ENCODE results near the gene USP40. TPM values are rescaled to one million over a fixed set of nuclear protein-coding genes. Genes with fewer than 3 reads are reported as not detected.

Gene USP40
- total and polyA plus RNA-seq, 9 of the 15 experiments (the other 6 are each of a cell fraction or from before 2014, with no cell fraction given), result 5.5 to 15.0 (median 9.3) TPM

DNA sequence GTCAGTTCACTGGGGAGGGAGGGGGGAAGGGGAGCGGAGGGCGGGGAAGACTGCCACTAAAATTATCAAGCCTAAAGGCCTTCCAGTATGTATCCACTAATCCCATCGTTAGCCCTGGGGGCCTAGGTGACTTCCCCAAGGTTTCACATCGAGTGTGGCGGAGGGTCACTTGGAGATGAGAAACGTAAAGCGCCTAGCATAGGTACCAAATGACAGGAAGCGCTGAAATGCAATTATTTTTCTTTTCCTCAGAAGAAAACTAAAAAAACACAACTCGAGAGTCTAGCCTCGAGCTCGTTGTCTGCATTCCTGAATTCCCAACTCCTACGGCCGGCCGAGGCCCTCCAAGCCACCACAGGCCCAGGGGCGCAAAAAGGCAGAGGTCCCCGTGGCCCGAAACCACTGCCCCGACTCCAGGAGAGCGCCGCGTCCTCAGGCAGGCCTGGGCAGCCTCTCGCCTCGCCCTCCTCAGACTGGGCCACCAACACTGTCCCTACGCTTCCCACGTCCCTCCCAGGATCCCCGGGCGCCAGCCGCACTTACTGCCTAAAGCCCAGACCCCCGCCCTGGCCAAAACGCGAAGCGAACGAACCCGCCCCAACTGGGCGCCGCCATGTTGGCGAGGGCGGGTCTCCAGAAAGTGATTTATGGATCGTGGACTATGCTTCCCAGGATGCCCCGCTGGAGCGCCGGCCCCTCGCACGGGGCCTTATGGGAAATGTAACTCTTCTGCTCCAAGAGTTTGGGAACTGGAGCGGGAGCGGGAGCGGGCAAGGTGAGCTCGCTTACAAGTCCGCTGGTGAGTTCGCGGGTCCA is at the start of gene USP40 (continued):
- TF ChIP-seq, protein P1, sequence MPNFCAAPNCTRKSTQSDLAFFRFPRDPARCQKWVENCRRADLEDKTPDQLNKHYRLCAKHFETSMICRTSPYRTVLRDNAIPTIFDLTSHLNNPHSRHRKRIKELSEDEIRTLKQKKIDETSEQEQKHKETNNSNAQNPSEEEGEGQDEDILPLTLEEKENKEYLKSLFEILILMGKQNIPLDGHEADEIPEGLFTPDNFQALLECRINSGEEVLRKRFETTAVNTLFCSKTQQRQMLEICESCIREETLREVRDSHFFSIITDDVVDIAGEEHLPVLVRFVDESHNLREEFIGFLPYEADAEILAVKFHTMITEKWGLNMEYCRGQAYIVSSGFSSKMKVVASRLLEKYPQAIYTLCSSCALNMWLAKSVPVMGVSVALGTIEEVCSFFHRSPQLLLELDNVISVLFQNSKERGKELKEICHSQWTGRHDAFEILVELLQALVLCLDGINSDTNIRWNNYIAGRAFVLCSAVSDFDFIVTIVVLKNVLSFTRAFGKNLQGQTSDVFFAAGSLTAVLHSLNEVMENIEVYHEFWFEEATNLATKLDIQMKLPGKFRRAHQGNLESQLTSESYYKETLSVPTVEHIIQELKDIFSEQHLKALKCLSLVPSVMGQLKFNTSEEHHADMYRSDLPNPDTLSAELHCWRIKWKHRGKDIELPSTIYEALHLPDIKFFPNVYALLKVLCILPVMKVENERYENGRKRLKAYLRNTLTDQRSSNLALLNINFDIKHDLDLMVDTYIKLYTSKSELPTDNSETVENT (CRISPR knock-in tag; IDR thresholded peaks at IDR 0.05), result peak; percentile 22; the same call in 1 of the 2 replicates
- TF ChIP-seq, protein P2, sequence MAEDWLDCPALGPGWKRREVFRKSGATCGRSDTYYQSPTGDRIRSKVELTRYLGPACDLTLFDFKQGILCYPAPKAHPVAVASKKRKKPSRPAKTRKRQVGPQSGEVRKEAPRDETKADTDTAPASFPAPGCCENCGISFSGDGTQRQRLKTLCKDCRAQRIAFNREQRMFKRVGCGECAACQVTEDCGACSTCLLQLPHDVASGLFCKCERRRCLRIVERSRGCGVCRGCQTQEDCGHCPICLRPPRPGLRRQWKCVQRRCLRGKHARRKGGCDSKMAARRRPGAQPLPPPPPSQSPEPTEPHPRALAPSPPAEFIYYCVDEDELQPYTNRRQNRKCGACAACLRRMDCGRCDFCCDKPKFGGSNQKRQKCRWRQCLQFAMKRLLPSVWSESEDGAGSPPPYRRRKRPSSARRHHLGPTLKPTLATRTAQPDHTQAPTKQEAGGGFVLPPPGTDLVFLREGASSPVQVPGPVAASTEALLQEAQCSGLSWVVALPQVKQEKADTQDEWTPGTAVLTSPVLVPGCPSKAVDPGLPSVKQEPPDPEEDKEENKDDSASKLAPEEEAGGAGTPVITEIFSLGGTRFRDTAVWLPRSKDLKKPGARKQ (CRISPR knock-in tag; IDR thresholded peaks at IDR 0.05), result no peak
- TF ChIP-seq SP1 (CRISPR knock-in tag; IDR thresholded peaks at IDR 0.05) (peak; percentile 40; the same call in 1 of the 2 replicates), JUN (IDR thresholded peaks at IDR 0.05; ENCODE audit: borderline replicate concordance, low read depth, low read length) (no peak), JUN (CRISPR knock-in tag; IDR thresholded peaks at IDR 0.05; ENCODE audit: borderline replicate concordance) (no peak), POLR2AphosphoS5 (IDR thresholded peaks at IDR 0.05; ENCODE audit: control insufficient read depth, insufficient read depth, low read depth, low read length) (peak; percentile 73), TCF7L2 (IDR thresholded peaks at IDR 0.05; ENCODE audit: low read depth, low read length) (peak; percentile 26; the same call in 1 of the 2 replicates), TOE1 (IDR thresholded peaks at IDR 0.05; ENCODE audit: borderline replicate concordance) (peak; percentile 44; the same call in 1 of the 2 replicates), TOE1 (CRISPR knock-in tag; IDR thresholded peaks at IDR 0.05; ENCODE audit: borderline replicate concordance, low read depth) (no peak), BRD4 (IDR thresholded peaks at IDR 0.05) (peak; percentile 65; the same call in 1 of the 2 replicates), NCOR1 (IDR thresholded peaks at IDR 0.05) (no peak), BCOR (IDR thresholded peaks at IDR 0.05) (no peak), ZNF778 (CRISPR knock-in tag; IDR thresholded peaks at IDR 0.05) (no peak), ZNF143 (CRISPR knock-in tag; IDR thresholded peaks at IDR 0.05) (peak; percentile 72)
- TF ChIP-seq, protein P3, sequence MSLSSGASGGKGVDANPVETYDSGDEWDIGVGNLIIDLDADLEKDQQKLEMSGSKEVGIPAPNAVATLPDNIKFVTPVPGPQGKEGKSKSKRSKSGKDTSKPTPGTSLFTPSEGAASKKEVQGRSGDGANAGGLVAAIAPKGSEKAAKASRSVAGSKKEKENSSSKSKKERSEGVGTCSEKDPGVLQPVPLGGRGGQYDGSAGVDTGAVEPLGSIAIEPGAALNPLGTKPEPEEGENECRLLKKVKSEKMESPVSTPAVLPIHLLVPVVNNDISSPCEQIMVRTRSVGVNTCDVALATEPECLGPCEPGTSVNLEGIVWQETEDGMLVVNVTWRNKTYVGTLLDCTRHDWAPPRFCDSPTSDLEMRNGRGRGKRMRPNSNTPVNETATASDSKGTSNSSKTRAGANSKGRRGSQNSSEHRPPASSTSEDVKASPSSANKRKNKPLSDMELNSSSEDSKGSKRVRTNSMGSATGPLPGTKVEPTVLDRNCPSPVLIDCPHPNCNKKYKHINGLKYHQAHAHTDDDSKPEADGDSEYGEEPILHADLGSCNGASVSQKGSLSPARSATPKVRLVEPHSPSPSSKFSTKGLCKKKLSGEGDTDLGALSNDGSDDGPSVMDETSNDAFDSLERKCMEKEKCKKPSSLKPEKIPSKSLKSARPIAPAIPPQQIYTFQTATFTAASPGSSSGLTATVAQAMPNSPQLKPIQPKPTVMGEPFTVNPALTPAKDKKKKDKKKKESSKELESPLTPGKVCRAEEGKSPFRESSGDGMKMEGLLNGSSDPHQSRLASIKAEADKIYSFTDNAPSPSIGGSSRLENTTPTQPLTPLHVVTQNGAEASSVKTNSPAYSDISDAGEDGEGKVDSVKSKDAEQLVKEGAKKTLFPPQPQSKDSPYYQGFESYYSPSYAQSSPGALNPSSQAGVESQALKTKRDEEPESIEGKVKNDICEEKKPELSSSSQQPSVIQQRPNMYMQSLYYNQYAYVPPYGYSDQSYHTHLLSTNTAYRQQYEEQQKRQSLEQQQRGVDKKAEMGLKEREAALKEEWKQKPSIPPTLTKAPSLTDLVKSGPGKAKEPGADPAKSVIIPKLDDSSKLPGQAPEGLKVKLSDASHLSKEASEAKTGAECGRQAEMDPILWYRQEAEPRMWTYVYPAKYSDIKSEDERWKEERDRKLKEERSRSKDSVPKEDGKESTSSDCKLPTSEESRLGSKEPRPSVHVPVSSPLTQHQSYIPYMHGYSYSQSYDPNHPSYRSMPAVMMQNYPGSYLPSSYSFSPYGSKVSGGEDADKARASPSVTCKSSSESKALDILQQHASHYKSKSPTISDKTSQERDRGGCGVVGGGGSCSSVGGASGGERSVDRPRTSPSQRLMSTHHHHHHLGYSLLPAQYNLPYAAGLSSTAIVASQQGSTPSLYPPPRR (CRISPR knock-in tag; IDR thresholded peaks at IDR 0.05; ENCODE audit: borderline replicate concordance), result no peak
- TF ChIP-seq, protein P4, sequence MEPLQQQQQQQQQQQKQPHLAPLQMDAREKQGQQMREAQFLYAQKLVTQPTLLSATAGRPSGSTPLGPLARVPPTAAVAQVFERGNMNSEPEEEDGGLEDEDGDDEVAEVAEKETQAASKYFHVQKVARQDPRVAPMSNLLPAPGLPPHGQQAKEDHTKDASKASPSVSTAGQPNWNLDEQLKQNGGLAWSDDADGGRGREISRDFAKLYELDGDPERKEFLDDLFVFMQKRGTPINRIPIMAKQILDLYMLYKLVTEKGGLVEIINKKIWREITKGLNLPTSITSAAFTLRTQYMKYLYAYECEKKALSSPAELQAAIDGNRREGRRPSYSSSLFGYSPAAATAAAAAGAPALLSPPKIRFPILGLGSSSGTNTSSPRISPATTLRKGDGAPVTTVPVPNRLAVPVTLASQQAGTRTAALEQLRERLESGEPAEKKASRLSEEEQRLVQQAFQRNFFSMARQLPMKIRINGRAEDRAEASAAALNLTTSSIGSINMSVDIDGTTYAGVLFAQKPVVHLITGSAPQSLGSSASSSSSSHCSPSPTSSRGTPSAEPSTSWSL (CRISPR knock-in tag; IDR thresholded peaks at IDR 0.05; ENCODE audit: borderline replicate concordance), result no peak
